Liver (tissue), 9 donors: ENCODE data around the gene INO80C. TPM values are rescaled to one million over a fixed set of nuclear protein-coding genes. Genes with fewer than 3 reads are reported as not detected.

Source experiments
- DNase-seq: peaks from one replicate; pipeline ENCODE4 v3.0.0-alpha.2; 2017; ENCODE audit warnings: low spot score
- H3K27ac ChIP-seq, 2 donors: one replicate each; pipeline ENCODE4 v1.7.0; 2013; ENCODE audit warnings: inconsistent platforms in 2 of 2, low read length in 2 of 2, control low read depth in 1 of 2, low read depth in 1 of 2, mild to moderate bottlenecking in 1 of 2
- H3K27me3 ChIP-seq, 4 donors: one replicate each; pipeline versions ENCODE4 v1.6.1 to v1.7.0; 2013; ENCODE audit warnings: low read length in 3 of 4, inconsistent platforms in 1 of 4, mild to moderate bottlenecking in 1 of 4, moderate library complexity in 1 of 4; ENCODE audit not compliant: control insufficient read depth in 4 of 4, insufficient read depth in 4 of 4
- H3K36me3 ChIP-seq, 4 donors: one replicate each; pipeline versions ENCODE4 v1.6.1 to v1.7.0; 2013; ENCODE audit warnings: low read length in 3 of 4, mild to moderate bottlenecking in 3 of 4, low read depth in 1 of 4, moderate library complexity in 1 of 4; ENCODE audit not compliant: control insufficient read depth in 4 of 4, insufficient read depth in 3 of 4
- H3K4me1 ChIP-seq, 4 donors: one replicate each; pipeline versions ENCODE4 v1.6.1 to v1.7.0; 2013; ENCODE audit warnings: low read length in 3 of 4, mild to moderate bottlenecking in 3 of 4, moderate library complexity in 1 of 4; ENCODE audit not compliant: control insufficient read depth in 4 of 4, insufficient read depth in 4 of 4
- H3K4me3 ChIP-seq, 3 donors: one replicate each; pipeline versions ENCODE4 v1.6.1 to v1.7.0; 2013; ENCODE audit warnings: low read length in 3 of 3, control low read depth in 1 of 3, low read depth in 1 of 3, mild to moderate bottlenecking in 1 of 3
- H3K9ac ChIP-seq, 2 donors: one replicate each; pipeline ENCODE4 v1.7.0; 2013; ENCODE audit warnings: low read length in 2 of 2, mild to moderate bottlenecking in 2 of 2, moderate library complexity in 2 of 2, control low read depth in 1 of 2, low read depth in 1 of 2
- H3K9me3 ChIP-seq, 4 donors: one replicate each; pipeline versions ENCODE4 v1.6.1 to v1.7.0; 2013; ENCODE audit warnings: low read length in 3 of 4; ENCODE audit not compliant: control insufficient read depth in 4 of 4
- EGR1 ChIP-seq, 2 donors: IDR thresholded peaks; 2 replicates each; pipeline ENCODE4 v1.6.1; 2016 to 2018; ENCODE audit warnings: antibody characterized with exemption in 2 of 2, low read depth in 2 of 2
- FOXA1 ChIP-seq: IDR thresholded peaks from 2 replicates; pipeline ENCODE4 v1.6.1; 2016; ENCODE audit warnings: antibody characterized with exemption
- FOXA2 ChIP-seq: IDR thresholded peaks from 2 replicates; pipeline ENCODE4 v1.6.1; 2016; ENCODE audit warnings: antibody characterized with exemption
- GABPA ChIP-seq, 2 donors: IDR thresholded peaks in 1 of 2; conservative IDR thresholded peaks in 1 of 2; 2 replicates each; pipeline ENCODE4 v1.6.1; 2016; ENCODE audit warnings: antibody characterized with exemption in 2 of 2, mild to moderate bottlenecking in 1 of 2, moderate library complexity in 1 of 2
- HNF4A ChIP-seq, 2 donors: conservative IDR thresholded peaks; 2 replicates each; pipeline ENCODE4 v1.6.1; 2016; ENCODE audit warnings: antibody characterized with exemption in 2 of 2, mild to moderate bottlenecking in 2 of 2
- HNF4G ChIP-seq: IDR thresholded peaks from 2 replicates; pipeline ENCODE4 v1.6.1; 2016; ENCODE audit warnings: antibody characterized with exemption
- JUND ChIP-seq, 2 donors: IDR thresholded peaks; 2 replicates each; pipeline ENCODE4 v1.6.1; 2016; ENCODE audit warnings: antibody characterized with exemption in 2 of 2
- NR2F2 ChIP-seq: IDR thresholded peaks from 2 replicates; pipeline ENCODE4 v1.6.1; 2016; ENCODE audit warnings: antibody characterized with exemption
- RAD21 ChIP-seq, 2 donors: IDR thresholded peaks; 2 replicates each; pipeline ENCODE4 v1.6.1; 2016; ENCODE audit warnings: antibody characterized with exemption in 2 of 2, mild to moderate bottlenecking in 2 of 2
- RXRA ChIP-seq, 2 donors: IDR thresholded peaks; 2 replicates each; pipeline ENCODE4 v1.6.1; 2017 to 2018; ENCODE audit warnings: antibody characterized with exemption in 2 of 2, mild to moderate bottlenecking in 1 of 2
- SP1 ChIP-seq: IDR thresholded peaks from 2 replicates; pipeline ENCODE4 v1.6.1; 2018; ENCODE audit warnings: antibody characterized with exemption, mild to moderate bottlenecking
- TAF1 ChIP-seq: conservative IDR thresholded peaks from 2 replicates; pipeline ENCODE4 v1.6.1; 2016; ENCODE audit warnings: antibody characterized with exemption, mild to moderate bottlenecking
- YY1 ChIP-seq: IDR thresholded peaks from 2 replicates; pipeline ENCODE4 v1.6.1; 2016; ENCODE audit warnings: antibody characterized with exemption, mild to moderate bottlenecking
- WGBS: extraction: QIAGEN DNeasy Blood & Tissue Kit; methylation state at CpG from one replicate; pipeline ENCODE4 v1.1.7; 2013; 5-methylcytosine and 5-hydroxymethylcytosine counted together
- polyA plus RNA-seq, 2 donors: library from polyadenylated mRNA; stranded (reverse) in 1 of 2; unstranded in 1 of 2; fragments of 200-250 nt in 1 of 2; fragments of >200 nt in 1 of 2; fragmentation: Nextera tagmentation in 1 of 2; extraction: Ambion mirVana in 1 of 2; gene quantifications; one replicate each; pipeline versions ENCODE4 v1.2.1 to v1.2.3, GENCODE V29; 2013 to 2015
- total RNA-seq, 2 donors: library from RNA; depleted of rRNA; stranded (reverse); fragments of >200 nt; gene quantifications; one replicate each; pipeline ENCODE4 v1.2.3, GENCODE V29; 2014
- TF ChIP-seq, protein P1 (sequence below): fragments of 150-350 bp; IDR thresholded peaks from 2 replicates; pipeline ENCODE4 v1.5.1; 2017; ENCODE audit warnings: improper control_type of control experiment, low read depth, low read length; ENCODE audit not compliant: missing input control
- TF ChIP-seq, protein P2 (sequence below): IDR thresholded peaks from 2 replicates; pipeline ENCODE4 v1.6.1; 2016; ENCODE audit warnings: antibody characterized with exemption
- TF ChIP-seq, protein P3 (sequence below): IDR thresholded peaks from 2 replicates; pipeline ENCODE4 v1.6.1; 2016; ENCODE audit warnings: antibody characterized with exemption, mild to moderate bottlenecking
- donor health status: healthy.
- donor health status: healthy.
- donor health status: healthy.
- donor health status: healthy.
- donor health status: healthy.

INO80C gene
- total and polyA plus RNA-seq, 4 donors: 4.6 to 13.4 (median 10.5) TPM

DNA sequence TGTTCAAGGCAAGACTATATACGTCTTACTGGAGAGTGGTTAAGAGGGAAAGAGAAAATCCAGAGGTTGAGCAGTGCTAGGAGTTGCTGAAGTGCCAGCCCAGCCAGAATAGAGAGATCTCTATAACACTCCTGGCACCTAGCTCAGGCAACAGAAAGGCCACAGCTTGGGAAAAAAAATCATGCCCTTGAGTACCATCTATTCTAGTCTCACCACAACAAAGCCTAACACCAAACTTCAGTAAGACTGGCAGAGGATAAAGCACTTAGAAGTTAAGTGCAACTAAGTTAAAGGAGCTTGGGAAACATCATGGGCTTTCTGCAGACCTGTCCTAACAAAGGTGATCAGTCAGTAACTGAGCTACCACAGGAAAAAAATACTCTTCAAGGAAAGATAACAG lies 24.2 kb downstream of the INO80C start:
- H3K9ac ChIP-seq: no peak overlapping the region
- no peak overlapping the region for H3K27ac ChIP-seq
- DNase-seq: no peak
- TF ChIP-seq JUND (IDR thresholded peaks at IDR 0.05): no peak
- no peak overlapping the region for H3K4me3 ChIP-seq
- peaks cover 1 to 15% (median 5%) of the 10 kb centered on the region in 4 donors for H3K4me1 ChIP-seq
- H3K27me3 ChIP-seq: no peaks in the 10 kb centered on the region
- 100% methylated on average over 1 of the region's 1 CpG for WGBS
- H3K9me3 ChIP-seq: no peaks in the 10 kb centered on the region
- no peaks in the 10 kb centered on the region for H3K36me3 ChIP-seq

DNA sequence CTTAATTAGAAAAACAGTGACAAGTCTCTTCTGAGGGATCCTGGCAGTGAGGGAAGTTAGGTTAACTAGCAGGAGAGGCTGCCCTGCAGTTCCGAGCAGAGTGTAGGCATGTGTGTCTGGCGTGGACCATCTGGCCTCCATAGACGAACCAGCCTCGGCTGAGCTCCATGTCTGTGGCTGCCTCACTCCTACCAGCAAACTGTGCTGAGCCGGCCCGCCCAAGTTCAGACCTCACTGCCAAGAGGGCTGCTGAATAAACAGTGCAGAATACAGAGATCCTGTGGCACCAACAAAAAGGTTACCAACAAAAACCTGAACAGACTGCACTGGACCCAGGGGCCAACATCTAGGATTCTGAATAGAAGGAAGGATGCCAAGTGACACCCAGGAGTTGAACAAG lies 27.3 kb downstream of the INO80C start:
- no peaks in the 10 kb centered on the region for H3K27me3 ChIP-seq
- H3K4me3 ChIP-seq: no peak overlapping the region
- peaks cover 2 to 25% (median 7%) of the 10 kb centered on the region in 4 donors for H3K4me1 ChIP-seq
- TF ChIP-seq SP1 (peak; percentile 7), RXRA (IDR thresholded peaks at IDR 0.05) (no peak), FOXA2 (peak; percentile 20), JUND (IDR thresholded peaks at IDR 0.05) (no peak), FOXA1 (no peak), RAD21 (IDR thresholded peaks at IDR 0.05) (peak in 1 of 2 donors; percentile 33), HNF4A (conservative IDR thresholded peaks at IDR 0.05) (peak; percentile 30 to 47), GABPA (IDR thresholded peaks at IDR 0.05 in 1 of 2, conservative IDR thresholded peaks at IDR 0.05 in 1 of 2) (no peak), EGR1 (IDR thresholded peaks at IDR 0.05; ENCODE audit: low read depth in 2 of 2) (no peak), YY1 (peak; percentile 48), TAF1 (no peak), NR2F2 (no peak)
- TF ChIP-seq, protein P1, sequence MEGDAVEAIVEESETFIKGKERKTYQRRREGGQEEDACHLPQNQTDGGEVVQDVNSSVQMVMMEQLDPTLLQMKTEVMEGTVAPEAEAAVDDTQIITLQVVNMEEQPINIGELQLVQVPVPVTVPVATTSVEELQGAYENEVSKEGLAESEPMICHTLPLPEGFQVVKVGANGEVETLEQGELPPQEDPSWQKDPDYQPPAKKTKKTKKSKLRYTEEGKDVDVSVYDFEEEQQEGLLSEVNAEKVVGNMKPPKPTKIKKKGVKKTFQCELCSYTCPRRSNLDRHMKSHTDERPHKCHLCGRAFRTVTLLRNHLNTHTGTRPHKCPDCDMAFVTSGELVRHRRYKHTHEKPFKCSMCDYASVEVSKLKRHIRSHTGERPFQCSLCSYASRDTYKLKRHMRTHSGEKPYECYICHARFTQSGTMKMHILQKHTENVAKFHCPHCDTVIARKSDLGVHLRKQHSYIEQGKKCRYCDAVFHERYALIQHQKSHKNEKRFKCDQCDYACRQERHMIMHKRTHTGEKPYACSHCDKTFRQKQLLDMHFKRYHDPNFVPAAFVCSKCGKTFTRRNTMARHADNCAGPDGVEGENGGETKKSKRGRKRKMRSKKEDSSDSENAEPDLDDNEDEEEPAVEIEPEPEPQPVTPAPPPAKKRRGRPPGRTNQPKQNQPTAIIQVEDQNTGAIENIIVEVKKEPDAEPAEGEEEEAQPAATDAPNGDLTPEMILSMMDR: no peak
- H3K27ac ChIP-seq: peak overlapping the region; percentile 1 to 25
- WGBS: 46% methylated on average over 6 of the region's 6 CpGs
- H3K9ac ChIP-seq: no peak overlapping the region
- DNase-seq: no peak
- no peaks in the 10 kb centered on the region for H3K9me3 ChIP-seq
- no peaks in the 10 kb centered on the region for H3K36me3 ChIP-seq

DNA sequence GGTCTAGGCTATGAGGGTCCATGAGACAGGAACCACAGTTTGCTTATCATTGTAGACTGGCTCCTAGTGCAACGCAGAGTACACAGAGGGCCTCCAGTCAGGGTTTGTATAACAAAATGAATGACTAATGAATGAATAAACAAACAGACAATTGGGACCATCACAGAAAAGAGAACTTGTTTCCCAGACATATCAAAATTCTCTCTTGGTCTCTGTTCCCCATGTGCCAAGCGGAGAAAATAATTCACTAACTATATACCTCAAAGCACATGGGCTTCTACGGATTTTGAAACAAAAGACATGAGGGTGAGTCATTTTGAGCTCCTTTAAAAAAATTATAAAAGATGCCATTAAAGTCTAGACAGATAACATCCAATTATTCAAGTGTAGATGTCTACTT lies 28.0 kb downstream of the INO80C start:
- TF ChIP-seq JUND (IDR thresholded peaks at IDR 0.05): no peak
- no peak for TF ChIP-seq YY1
- no peak for TF ChIP-seq GABPA (IDR thresholded peaks at IDR 0.05 in 1 of 2, conservative IDR thresholded peaks at IDR 0.05 in 1 of 2)
- TF ChIP-seq, protein P2, sequence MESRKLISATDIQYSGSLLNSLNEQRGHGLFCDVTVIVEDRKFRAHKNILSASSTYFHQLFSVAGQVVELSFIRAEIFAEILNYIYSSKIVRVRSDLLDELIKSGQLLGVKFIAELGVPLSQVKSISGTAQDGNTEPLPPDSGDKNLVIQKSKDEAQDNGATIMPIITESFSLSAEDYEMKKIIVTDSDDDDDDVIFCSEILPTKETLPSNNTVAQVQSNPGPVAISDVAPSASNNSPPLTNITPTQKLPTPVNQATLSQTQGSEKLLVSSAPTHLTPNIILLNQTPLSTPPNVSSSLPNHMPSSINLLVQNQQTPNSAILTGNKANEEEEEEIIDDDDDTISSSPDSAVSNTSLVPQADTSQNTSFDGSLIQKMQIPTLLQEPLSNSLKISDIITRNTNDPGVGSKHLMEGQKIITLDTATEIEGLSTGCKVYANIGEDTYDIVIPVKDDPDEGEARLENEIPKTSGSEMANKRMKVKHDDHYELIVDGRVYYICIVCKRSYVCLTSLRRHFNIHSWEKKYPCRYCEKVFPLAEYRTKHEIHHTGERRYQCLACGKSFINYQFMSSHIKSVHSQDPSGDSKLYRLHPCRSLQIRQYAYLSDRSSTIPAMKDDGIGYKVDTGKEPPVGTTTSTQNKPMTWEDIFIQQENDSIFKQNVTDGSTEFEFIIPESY: no peak
- TF ChIP-seq SP1: no peak
- TF ChIP-seq, protein P3, sequence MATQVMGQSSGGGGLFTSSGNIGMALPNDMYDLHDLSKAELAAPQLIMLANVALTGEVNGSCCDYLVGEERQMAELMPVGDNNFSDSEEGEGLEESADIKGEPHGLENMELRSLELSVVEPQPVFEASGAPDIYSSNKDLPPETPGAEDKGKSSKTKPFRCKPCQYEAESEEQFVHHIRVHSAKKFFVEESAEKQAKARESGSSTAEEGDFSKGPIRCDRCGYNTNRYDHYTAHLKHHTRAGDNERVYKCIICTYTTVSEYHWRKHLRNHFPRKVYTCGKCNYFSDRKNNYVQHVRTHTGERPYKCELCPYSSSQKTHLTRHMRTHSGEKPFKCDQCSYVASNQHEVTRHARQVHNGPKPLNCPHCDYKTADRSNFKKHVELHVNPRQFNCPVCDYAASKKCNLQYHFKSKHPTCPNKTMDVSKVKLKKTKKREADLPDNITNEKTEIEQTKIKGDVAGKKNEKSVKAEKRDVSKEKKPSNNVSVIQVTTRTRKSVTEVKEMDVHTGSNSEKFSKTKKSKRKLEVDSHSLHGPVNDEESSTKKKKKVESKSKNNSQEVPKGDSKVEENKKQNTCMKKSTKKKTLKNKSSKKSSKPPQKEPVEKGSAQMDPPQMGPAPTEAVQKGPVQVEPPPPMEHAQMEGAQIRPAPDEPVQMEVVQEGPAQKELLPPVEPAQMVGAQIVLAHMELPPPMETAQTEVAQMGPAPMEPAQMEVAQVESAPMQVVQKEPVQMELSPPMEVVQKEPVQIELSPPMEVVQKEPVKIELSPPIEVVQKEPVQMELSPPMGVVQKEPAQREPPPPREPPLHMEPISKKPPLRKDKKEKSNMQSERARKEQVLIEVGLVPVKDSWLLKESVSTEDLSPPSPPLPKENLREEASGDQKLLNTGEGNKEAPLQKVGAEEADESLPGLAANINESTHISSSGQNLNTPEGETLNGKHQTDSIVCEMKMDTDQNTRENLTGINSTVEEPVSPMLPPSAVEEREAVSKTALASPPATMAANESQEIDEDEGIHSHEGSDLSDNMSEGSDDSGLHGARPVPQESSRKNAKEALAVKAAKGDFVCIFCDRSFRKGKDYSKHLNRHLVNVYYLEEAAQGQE: no peak
- no peak for TF ChIP-seq HNF4G
- no peak for TF ChIP-seq RAD21 (IDR thresholded peaks at IDR 0.05)
- no peak for TF ChIP-seq NR2F2
- TF ChIP-seq TAF1: no peak
- TF ChIP-seq HNF4A (conservative IDR thresholded peaks at IDR 0.05): no peak
- TF ChIP-seq, protein P1: no peak
- TF ChIP-seq RXRA (IDR thresholded peaks at IDR 0.05): no peak
- Histone ChIP-seq H3K27ac (no peak overlapping the region), H3K4me3 (no peak overlapping the region), H3K4me1 (peaks cover 2 to 26% (median 8%) of the 10 kb centered on the region in 4 donors), H3K9me3 (no peaks in the 10 kb centered on the region), H3K36me3 (no peaks in the 10 kb centered on the region), H3K27me3 (no peaks in the 10 kb centered on the region), H3K9ac (no peak overlapping the region)
- WGBS: 96% methylated on average over 3 of the region's 3 CpGs
- DNase-seq: no peak
